Transverse colon (tissue), 4 donors: ENCODE data around the gene MYO9A. TPM values are rescaled to one million over a fixed set of nuclear protein-coding genes. Genes with fewer than 3 reads are reported as not detected.
"Not testable (repeated sequence)": the region's sequence is repeated elsewhere in the genome, so short reads cannot be mapped to it uniquely, and the experiment has no call there.

ENCODE experiments used
- DNase-seq: peaks from one replicate; pipeline ENCODE4 v3.0.0-alpha.2; 2019
- H3K27ac ChIP-seq, 4 donors: fragments of 200-600 bp; sonication (generic); 2 replicates each; pipeline ENCODE4 v1.5.1; 2016 to 2018; ENCODE audit warnings: inconsistent platforms in 4 of 4
- H3K27me3 ChIP-seq: fragments of 200-600 bp; sonication (generic); 2 replicates; pipeline ENCODE4 v1.5.1; 2017; ENCODE audit warnings: inconsistent platforms
- H3K36me3 ChIP-seq, 4 donors: fragments of 200-600 bp; sonication (generic); 2 replicates each; pipeline ENCODE4 v1.5.1; 2017 to 2019; ENCODE audit warnings: inconsistent platforms in 4 of 4
- H3K4me1 ChIP-seq, 4 donors: fragments of 200-600 bp; sonication (generic); 2 replicates each; pipeline ENCODE4 v1.5.1; 2017 to 2020; ENCODE audit warnings: inconsistent platforms in 4 of 4
- H3K4me3 ChIP-seq, 4 donors: fragments of 200-600 bp; sonication (generic); 1 replicate in 1 of 4; 2 replicates in 3 of 4; pipeline versions ENCODE4 v1.5.1 to v1.6.1; 2017 to 2019; ENCODE audit warnings: inconsistent platforms in 4 of 4
- H3K9me3 ChIP-seq, 2 donors: fragments of 200-600 bp; sonication (generic); 2 replicates each; pipeline ENCODE4 v1.5.1; 2017 to 2019; ENCODE audit warnings: inconsistent platforms in 2 of 2
- CTCF ChIP-seq, 5 experiments: fragments of 200-600 bp in 3 of 5; fragments of 450-650 bp in 2 of 5; sonication (generic) in 3 of 5; IDR thresholded peaks; 1 replicate in 2 of 5; 2 replicates in 3 of 5; pipeline ENCODE4 v1.5.1; 2016 to 2017; ENCODE audit warnings: antibody characterized with exemption in 5 of 5, inconsistent platforms in 3 of 5, mild to moderate bottlenecking in 2 of 5, moderate library complexity in 1 of 5
- EP300 ChIP-seq: sonication (generic); formaldehyde crosslinking; IDR thresholded peaks from one replicate; pipeline ENCODE4 v1.6.1; 2017; ENCODE audit warnings: antibody characterized with exemption, low read depth
- POLR2A ChIP-seq: fragments of 450-650 bp; IDR thresholded peaks from one replicate; pipeline ENCODE4 v1.6.1; 2016; ENCODE audit warnings: antibody characterized with exemption, mild to moderate bottlenecking, moderate library complexity
- POLR2AphosphoS5 ChIP-seq, 3 donors: sonication (generic); formaldehyde crosslinking; IDR thresholded peaks; one replicate each; pipeline ENCODE4 v1.6.1; 2016; ENCODE audit warnings: antibody characterized with exemption in 3 of 3
- WGBS, 2 donors: methylation state at CpG; one replicate each; pipeline ENCODE4 v1.1.5; 2018; ENCODE audit warnings: low coverage in 1 of 2; 5-methylcytosine and 5-hydroxymethylcytosine counted together
- in situ Hi-C, 4 donors: fragments of 200-750 bp; cut with MboI; loops; one replicate each; pipeline versions ENCODE4 v1.15.0 to v1.15.1; 2017; ENCODE audit warnings: low sequenced_read_pairs in 3 of 4, low pct_ligation_motif_present in 1 of 4, low pct_unique_long_range_greater_than_20kb in 1 of 4
- intact Hi-C: fragments of 100-400 bp; cut with DNase I; formaldehyde crosslinking; loops from one replicate; pipeline ENCODE4 v1.15.1; 2023; ENCODE audit warnings: low total_unique reads
- total RNA-seq, 4 donors: library from RNA; depleted of rRNA; stranded (reverse); fragments of >200 nt; gene quantifications; one replicate each; pipeline ENCODE4 v1.1.0, GENCODE V29; 2016

Gene MYO9A
- total RNA-seq, 4 donors from 2014 or later = 52.4 to 103 (median 74.2) TPM

DNA sequence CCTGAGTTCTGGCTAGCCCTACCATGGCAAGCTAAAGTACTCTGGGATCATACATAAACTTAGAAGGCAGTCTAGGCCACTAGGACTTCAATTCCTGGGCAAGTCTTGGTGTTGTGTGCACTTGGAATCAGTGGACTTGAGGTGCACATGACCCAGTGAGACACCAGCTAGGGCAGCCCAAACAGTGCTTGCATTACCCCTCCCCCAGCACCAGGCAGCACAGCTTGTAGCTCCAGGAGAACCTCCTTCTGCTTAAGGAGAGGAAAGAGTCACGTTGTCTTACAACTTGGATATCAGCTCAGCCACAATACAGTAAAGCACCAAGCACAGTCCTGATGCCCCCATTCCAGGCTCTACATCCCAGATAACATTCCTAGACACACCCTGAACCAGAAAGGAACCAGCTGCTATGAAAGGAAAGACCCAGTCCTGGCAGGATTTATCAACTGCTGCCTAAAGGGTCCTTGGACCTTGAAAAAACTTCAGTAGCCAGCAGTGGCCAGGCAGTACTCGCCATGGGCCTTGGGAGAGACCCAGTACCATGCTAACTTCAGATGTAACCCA lies 57.2 kb downstream of the MYO9A start:
- no peaks in the 10 kb centered on the region for H3K27me3 ChIP-seq
- H3K36me3 ChIP-seq = no peaks in the 10 kb centered on the region
- TF ChIP-seq EP300 = no peak
- no peak for TF ChIP-seq POLR2AphosphoS5 (IDR thresholded peaks at IDR 0.05)
- no peak for TF ChIP-seq CTCF (IDR thresholded peaks at IDR 0.05)
- TF ChIP-seq POLR2A = no peak
- 86% methylated on average over 2 of the region's 2 CpGs; no CpG with 5 or more reads in 1 of the 2 donors for WGBS, 2 donors
- H3K9me3 ChIP-seq = no peaks in the 10 kb centered on the region
- H3K4me1 ChIP-seq = peaks cover 0 to 21% (median 4%) of the 10 kb centered on the region in 4 donors
- DNase-seq = no peak
- H3K4me3 ChIP-seq = no peak overlapping the region
- in situ Hi-C loops (no loop called here), intact Hi-C loops (no loop called here)
- no peak overlapping the region for H3K27ac ChIP-seq

- no peak for TF ChIP-seq POLR2AphosphoS5 (IDR thresholded peaks at IDR 0.05)
- no peak for TF ChIP-seq EP300
- no peak for TF ChIP-seq POLR2A
- no peak for TF ChIP-seq CTCF (IDR thresholded peaks at IDR 0.05)
- H3K27me3 ChIP-seq = no peaks in the 10 kb centered on the region
- H3K4me3 ChIP-seq = no peak overlapping the region
- DNase-seq = no peak
- no peaks in the 10 kb centered on the region for H3K36me3 ChIP-seq
- no peak overlapping the region for H3K27ac ChIP-seq
- H3K9me3 ChIP-seq = no peaks in the 10 kb centered on the region
- peaks cover 0 to 21% (median 4%) of the 10 kb centered on the region in 4 donors for H3K4me1 ChIP-seq
- WGBS, 2 donors = 49 to 57% methylated on average over 1 of the region's 1 CpG
- intact Hi-C loops (no loop called here), in situ Hi-C loops (no loop called here)
Measured at GRCh38 chr15:72058585-72058984, 59.4 kb downstream of the MYO9A start.

- 70 to 71% methylated on average over 4 of the region's 4 CpGs for WGBS, 2 donors
- TF ChIP-seq POLR2AphosphoS5 (IDR thresholded peaks at IDR 0.05) = no peak
- TF ChIP-seq EP300 = no peak
- no peak for TF ChIP-seq CTCF (IDR thresholded peaks at IDR 0.05)
- no peak for TF ChIP-seq POLR2A
- H3K36me3 ChIP-seq = no peaks in the 10 kb centered on the region
- H3K4me1 ChIP-seq = peaks cover 0 to 21% (median 4%) of the 10 kb centered on the region in 4 donors
- DNase-seq = no peak
- H3K4me3 ChIP-seq = no peak overlapping the region
- intact Hi-C loops (no loop called here), in situ Hi-C loops (no loop called here)
- no peaks in the 10 kb centered on the region for H3K27me3 ChIP-seq
- H3K27ac ChIP-seq = no peak overlapping the region
- no peaks in the 10 kb centered on the region for H3K9me3 ChIP-seq
Measured at GRCh38 chr15:72057548-72058091, 60.3 kb downstream of the MYO9A start.

DNA sequence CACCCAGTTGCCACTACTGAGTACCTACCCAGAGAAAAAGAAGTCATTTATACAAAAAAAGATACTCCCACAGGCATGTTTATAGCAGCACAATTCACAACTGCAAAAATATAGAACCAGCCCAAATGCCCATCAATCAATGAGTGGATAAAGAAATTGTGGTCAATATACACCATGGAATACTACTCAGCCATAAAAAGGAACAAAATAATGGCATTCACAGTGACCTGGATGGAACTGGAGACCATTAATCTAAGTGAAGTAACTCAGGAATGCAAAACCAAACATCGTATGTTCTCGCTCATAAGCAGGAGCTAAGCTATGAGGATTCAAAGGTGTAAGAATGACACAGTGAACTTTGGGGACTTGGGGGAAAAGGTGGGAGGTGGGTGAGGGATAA lies 61.7 kb downstream of the MYO9A start:
- H3K36me3 ChIP-seq, intact Hi-C loops, H3K27ac ChIP-seq, DNase-seq, in situ Hi-C loops, H3K27me3 ChIP-seq, H3K9me3 ChIP-seq, H3K4me3 ChIP-seq: not testable (repeated sequence)
- peaks cover 0 to 21% (median 4%) of the 10 kb centered on the region in 4 donors for H3K4me1 ChIP-seq
- 91 to 100% methylated on average over 2 of the region's 2 CpGs for WGBS, 2 donors

- intact Hi-C loops, in situ Hi-C loops: not testable (repeated sequence)
- 95 to 96% methylated on average over 4 to 7 of the region's 7 CpGs for WGBS, 2 donors
Measured at GRCh38 chr15:72053297-72053696, 64.7 kb downstream of the MYO9A start.

More at GRCh38 chr15:72053297-72053696, 64.7 kb downstream of the MYO9A start:
- not testable (repeated sequence) for H3K4me3 ChIP-seq, DNase-seq, H3K36me3 ChIP-seq, H3K27ac ChIP-seq, H3K27me3 ChIP-seq, H3K9me3 ChIP-seq
- peaks cover 0 to 13% (median 1%) of the 10 kb centered on the region in 4 donors for H3K4me1 ChIP-seq
